Hematopoietic multipotent progenitor cell treated with erythropoietin and hydrocortisone succinate and interleukin-3 and kit ligand, for 15 days (in vitro differentiated cells): Measurements from ENCODE around the gene KDM4C.
A peak's percentile ranks its signal among the peaks of the same experiment; 100 is the strongest.
"Not testable (repeated sequence)": the region's sequence is repeated elsewhere in the genome, so short reads cannot be mapped to it uniquely, and the experiment has no call there.

Experiments used
- DNase-seq: peaks from one replicate; pipeline ENCODE4 v3.0.0-alpha.2; 2015; ENCODE audit warnings: low spot score

The KDM4C gene

DNA sequence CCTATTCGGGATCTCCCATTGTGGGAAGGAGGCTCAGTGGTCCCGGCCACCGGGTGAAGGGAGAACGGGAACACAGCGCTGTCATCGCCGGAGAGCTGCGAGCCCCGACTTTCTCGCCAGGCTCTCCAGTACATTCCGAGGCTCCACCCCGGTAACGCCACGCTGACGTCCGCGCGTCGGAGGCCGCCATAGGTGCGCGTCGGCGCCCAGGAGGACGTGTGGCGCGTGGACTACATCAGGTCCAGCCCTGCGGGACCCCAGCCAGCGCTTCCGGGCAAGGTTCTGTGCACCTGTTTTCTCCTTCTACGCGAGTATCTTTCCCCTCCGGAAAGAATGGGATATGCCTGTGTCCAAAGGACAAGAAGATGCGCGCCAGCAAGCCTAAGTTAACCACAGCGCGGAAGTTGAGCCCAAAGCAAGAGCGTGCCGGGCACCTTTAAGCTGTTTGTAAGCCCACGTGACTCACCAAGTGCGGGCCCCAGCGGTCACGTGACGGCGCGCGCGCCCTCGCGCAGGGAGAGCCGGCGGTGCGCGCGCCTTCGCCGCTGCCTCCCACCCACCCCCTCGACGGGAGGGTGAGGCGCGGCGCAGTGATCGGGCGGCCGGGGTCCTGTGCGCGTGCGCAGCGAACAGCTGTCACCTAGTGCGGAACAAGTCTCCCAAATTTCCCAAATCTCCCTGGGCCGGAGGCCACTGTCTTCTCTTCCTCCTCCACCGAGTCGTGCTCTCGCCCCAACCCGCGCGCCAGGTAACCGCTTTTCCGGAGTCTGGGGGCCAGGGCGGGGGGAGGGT is at the start of gene KDM4C:
Gene KDM4C (plus strand): TSS at position 518 of the 792 bp plus-strand sequence. CDS start 35,016 bp downstream, outside the sequence.
- DNase-seq: peak; percentile 95

DNA sequence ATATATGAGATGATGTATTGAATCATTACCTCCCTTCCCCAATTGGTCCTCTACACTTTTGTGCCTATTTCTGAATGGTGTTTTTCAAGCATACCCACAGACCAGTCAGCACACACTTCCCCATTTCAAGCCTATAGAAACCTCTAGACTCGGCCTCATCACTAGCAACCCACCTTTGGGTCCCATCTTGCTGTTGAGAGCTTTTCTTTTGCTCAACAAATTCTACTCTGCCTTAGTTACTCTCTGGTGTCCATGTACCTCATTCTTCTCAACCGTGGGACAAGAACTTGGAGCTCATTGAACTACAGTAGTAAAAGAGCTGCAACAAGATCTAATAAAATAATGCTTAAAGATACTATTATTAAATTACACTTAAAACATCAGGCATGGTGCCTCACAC is 49.0 kb upstream of the KDM4C start:
- DNase-seq: no peak

DNA sequence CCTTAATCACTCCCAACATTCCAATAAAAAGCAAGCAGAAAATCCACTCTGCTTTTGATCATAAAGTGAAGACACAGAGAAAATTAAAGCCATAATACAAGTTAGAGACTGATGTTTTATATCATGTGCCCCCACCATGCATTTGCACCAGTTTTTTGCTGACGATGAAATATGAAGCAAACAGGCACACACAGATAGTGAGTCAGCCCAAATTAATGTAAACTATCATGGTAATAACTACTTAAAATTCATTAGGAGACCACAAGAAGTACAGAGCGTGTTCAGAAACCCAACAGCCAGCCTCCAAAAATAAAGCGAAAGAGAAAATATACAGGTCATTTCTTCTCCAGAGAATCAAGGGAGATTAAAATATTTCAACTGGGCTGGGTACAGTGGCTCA is 46.4 kb upstream of the KDM4C start:
- DNase-seq: no peak

DNA sequence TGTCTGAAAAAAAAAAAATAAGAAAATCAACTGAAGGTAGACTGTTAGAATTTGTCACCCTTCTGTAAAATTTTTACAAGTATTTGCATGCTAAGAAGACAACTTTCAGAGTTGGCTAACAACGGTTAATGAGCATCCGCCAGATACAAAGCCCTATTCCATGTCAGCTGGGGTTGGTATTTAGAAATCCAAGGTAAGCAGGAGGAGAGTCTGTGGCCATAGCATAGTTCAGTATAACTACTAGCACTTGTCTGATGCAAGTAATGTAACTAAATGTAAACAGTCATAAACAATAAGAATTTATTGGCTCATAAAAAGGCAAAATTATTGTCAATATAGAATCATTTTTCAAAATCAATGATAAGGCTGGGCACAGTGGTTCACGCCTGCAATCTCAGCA is 45.7 kb upstream of the KDM4C start:
- no peak for DNase-seq

DNA sequence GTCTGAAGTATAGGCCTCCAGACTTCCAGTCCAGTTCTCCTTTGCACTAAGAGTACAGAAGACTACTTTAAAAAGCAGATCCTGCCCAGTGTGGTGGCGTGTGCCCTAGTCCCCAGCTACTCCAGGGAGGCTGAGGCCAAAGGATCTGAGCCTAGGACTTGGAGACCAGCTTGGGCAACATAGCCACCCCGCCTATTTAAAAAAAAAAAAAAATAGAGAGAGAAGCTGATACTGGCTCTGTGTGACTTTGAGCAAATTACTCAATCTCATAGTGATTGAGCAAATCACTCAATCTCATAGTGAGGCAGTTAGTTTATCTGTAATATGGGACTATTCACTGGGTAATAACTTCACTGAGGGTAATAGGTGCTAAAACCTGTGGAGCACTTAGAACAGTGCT is 43.6 kb upstream of the KDM4C start:
- no peak for DNase-seq

DNA sequence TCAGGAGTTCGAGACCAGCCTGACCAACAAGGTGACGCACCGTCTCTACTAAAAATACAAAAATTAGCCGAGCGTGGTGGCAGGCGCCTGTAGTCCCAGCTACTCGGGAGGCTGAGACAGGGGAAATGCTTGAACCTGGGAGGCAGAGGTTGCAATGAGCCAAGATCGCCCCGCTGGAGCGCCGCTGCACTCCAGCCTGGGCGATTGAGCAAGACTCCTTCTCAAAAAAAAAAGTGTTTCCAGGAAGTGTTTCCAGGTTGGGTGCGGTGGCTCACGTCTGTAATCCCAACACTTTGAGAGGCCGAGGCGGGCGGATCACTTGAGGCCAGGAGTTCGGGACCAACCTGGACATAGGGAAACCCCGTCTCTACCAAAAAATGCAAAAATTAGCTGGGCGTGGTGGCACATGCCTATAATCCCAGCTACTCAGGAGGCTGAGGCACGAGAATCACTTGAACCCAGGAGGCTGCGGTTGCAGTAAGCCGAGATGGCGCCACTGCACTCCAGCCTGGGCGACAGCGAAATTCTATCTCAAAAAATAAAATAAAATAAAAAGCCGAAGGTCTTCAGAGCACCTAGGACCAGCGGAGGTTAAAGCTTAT is 42.5 kb upstream of the KDM4C start:
- not testable (repeated sequence) for DNase-seq

DNA sequence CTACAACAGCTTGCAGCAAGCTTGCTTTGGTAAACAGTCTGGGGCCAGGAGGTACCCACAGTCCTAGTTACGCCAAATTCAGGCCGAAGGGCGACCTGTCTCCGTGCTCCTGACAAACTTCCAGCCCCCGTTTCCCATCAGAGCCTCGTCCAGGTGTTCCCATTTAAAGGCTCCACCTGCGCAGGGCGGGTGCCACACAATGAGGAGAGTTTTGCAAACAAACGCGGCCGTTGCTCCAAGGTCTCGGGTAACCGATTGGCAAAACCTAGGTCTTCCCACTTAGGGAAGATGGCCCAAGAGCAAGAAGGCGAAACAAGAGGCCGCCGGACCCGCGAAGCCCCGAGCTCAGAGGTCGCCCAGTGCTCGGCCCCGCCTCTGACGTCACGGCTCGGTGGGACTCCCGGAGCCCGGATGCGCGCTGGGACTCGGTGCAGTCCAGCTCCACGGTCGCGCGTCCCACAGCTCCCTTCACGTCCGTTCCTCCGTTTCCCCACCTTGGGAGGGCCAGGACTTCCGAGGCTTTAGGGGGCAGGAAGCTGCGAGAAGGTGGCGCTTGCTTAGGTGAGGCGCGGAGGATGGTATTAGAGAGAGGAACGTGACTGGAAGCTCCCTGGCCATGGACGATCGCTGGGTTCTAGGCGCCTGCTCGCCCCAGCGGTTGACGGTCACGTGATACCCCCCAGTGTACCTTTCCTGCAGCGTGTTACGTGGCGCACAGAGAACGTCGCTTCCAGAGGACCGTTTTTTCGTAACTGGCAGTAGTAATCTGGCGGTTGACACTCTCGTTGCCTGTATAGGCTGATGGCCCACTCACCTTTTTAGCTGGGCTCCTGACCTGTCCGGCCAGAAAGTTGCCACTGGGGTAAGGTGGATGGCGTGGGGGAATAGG is 41.8 kb upstream of the KDM4C start:
- peak; percentile 72 for DNase-seq

DNA sequence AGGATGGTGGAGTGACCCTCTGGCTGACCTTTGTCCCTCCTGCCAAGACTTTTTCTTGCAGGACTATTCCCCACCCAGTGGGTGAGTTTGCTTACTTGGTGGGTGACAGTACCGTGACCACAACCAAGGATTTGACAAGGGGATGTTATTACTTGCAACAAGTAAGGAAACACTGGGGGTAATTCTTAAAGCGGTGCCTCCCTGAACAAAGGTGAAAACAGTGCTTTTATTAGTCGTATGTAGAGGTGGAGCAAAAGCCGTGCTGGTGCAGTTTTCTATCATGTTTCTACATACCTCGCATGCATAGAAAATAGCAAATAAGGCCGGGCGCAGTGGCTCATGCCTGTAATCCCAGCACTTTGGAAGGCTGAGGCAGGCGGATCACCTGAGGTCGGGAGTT is 41.0 kb upstream of the KDM4C start:
- DNase-seq: no peak

DNA sequence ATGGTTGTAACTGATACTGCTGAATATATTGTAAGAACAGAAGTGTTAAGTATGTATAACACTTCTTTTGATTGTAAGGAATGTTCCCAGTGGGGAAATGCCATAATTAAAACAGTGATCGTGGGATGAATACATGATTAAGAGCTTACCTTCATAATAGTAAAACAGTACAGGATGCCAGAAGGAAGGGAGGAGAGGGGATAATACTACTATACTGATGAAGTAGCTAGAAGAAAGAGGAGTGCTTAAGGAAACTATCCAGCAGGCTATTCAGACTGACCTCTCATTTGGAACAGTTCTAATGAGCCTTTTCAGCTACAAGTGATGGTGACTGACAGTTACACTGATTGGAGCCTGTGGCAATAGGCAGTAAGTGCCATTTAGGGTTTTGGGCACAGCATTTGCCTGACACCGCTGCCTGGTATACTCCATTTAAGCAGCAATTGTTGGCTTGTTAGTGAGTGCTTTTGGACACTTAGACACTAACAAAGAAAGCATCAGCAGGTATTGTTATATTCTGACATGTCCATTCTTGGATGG is 33.8 kb upstream of the KDM4C start:
- DNase-seq: no peak

DNA sequence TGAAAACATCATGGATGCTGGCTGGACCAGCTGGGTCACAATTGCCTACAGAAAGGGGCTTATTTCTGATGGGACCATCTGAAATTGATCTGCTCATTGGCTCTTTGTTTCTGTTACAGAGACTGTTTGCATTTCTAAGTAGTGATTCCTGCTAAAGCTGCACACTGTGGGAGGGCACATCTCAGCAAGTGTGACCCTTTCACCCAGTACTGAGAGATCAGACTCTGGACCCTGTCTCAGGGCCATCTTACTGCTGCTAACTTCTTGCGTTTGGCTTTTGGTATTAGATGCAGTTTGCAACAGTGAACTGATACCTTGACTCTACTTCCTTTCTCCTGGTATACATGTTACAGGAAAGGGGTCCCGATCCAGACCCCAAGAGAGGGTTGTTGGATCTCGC is 24.5 kb upstream of the KDM4C start:
- no peak for DNase-seq

DNA sequence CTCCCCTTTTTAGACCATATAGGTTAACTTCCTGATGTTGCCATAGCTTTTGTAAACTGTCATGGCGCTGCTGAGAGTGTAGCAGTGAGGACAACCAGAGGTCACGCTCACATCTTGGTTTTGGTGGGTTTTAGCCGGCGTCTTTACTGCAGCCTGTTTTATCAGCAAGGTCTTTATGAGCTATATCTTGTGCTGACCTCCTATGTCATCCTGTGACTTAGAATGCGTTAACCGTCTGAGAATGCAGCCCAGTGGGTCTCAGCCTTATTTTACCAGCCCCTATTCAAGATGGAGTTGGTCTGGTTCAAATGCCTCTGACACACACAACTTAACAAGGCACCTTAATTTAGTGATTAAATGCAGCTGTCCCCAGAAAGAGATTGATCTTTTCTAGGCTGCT is 23.9 kb upstream of the KDM4C start:
- no peak for DNase-seq

DNA sequence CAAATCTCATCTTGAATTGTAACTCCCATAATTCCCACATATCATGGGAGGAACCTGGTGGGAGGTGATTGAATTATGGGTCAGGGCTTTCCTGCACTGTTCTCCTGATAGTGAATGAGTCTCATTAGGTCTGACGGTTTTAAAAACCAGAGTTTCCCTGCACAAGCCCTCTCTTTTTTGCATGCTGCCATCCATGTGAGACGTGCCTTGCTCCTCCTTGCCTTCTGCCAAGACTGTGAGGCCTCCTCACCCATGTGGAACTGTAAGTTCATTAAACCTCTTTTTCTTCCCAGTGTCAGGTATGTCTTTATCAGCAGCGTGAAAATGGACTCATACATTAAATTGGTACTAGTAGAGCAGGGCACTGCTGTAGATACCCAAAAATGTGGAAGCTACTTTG is 22.4 kb upstream of the KDM4C start:
- DNase-seq: no peak

DNA sequence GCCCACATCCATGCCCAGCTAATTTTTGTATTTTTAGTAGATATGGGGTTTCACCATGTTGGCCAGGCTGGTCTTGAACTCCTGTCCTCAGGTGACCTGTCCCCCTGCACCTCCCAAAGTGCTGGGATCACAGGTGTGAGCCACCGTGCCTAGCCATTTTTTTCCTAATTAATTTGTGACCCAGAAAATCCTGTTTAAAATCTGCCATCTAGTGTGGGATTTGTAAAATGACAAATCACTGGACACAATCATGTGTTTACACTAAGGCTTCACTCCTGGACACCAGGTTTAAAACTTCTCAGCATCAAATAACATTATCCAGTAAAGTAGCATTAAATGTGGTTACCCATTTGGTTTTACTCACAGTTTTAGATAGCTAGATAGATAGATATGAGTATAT is 18.6 kb upstream of the KDM4C start:
- peak; percentile 44 for DNase-seq

DNA sequence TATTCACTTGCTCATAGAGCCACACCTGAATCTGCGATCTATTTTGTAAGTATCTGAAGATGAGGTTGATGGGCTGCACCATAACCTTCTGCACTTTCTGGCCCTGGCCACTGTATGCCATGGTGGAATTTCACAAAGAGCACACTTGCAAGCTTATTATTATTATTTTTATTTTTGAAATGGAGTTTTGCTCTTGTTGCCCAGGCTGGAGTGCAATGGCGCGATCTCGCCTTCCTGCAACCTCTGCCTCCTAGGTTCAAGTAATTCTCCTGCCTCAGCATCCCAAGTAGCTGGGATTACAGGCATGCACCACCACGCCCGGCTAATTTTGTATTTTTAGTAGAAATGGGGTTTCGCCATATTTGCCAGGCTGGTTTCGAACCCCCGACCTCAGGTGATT is 8.9 kb upstream of the KDM4C start:
- DNase-seq: not testable (repeated sequence)

DNA sequence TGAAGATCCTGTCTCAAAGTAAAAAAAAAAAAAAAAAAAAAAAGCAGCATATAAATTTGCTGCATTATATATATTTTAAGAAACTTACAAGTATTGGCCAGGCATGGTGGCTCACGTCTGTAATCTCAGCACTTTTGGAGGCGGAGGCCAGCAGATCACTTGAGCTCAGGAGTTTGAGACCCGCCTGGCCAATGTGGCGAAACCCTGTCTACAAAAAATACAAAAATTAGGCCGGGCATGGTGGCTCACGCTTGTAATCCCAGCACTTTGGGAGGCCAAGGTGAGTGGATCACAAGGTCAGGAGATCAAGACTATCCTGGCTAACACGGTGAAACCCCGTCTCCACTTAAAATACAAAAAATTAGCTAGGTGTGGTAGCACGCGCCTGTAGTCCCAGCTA is 2.9 kb upstream of the KDM4C start:
- DNase-seq: not testable (repeated sequence)

DNA sequence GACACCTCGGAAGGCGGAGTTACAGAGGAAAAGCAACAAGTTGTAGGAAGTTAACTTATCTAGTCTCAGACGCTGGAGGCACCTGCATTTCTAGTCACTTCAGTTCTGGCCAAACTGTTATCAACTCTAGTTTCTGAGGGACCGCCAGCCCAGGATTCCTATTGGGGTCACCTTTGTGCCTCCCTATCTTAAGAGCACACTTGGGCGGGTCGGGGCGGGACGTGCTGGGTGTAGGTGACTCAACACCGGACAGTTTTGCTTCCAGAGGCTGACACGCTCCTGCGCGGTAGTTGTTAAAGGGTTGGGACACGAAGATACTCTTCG is 679 bp upstream of the KDM4C start:
- DNase-seq: peak; percentile 96

DNA sequence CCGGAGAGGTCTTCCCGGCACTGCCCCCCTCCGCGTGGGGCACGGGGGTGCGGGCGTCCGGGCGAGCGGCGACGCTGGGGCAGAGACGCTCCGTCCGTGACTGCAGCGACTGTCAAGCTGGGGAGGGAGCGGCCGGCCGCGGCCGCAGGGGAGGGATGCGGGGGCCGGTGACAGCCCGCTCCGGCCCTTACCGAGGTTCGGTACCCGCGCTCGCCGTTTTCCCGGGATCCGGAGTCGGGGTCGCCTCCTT is 400 bp downstream of the KDM4C start:
- no peak for DNase-seq

DNA sequence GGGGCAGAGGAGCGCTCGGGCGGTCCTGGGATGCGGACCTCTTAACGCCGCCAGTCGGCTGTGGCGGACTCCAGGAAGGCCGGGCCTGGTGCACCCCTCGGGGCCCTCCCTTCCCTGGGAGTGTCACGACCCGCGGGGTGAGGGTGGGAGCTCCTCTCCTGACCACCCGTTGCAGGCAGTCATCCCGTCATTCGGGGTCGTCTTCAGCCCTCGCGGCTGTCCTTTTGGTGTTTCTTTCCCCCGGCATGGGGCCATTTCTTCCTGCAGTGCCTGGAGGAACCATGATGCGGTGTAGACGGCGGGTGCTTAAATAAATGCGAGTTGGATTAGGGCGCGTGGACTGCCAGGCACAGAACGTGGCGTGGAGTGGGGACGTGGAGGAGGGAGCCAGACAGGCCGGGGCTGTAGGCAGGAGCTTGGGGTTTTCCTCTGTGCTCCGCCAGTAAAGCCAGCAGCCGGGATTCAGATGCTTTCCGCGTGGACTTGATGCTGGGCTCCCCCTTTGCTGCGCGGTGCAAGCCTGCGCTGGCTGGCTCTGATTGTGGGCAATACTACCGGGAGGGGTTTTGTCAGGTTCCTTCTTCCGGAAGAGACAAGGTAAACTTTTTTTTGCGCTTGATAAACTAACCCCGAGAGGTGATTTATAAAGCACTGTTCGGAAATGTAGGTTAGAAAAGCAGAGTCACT is 868 bp downstream of the KDM4C start:
- DNase-seq: peak; percentile 52

DNA sequence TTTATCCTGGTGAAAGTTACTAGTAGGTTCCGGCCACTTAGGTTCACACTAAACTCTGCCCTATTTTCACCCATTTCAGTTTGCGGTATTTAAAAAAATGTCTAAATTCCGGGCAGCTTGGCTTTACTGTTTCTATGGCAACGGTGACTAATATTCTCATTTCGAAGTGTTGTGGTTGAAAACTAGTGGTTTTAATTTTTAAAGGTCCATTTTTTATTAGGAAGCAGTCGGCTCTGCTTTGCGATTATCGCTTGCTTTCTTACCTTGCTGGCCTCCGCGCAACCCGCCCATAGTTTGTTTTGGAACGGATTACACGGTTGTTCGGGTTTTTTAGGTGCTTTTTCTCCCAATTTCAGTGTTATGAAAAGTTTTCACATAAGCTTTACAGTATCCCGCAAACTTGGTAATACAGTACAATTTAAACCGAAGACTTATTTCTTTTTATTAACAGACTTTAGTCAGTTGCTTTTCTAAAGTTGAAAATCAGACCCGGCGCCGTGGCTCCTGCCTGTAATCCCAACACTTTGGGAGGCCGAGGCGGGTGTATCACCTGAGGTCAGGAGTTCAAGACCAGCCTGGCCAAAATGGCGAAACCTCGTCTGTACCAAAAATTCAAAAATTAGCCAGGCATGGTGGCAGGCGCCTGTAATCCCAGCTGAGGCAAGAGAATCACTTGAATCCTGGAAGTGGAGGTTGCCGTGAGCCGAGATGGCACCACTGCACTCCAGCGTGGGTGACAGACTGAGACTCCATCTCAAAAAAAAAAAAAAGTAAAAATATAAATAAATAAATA is 1.6 kb downstream of the KDM4C start:
- peak; percentile 73 for DNase-seq

DNA sequence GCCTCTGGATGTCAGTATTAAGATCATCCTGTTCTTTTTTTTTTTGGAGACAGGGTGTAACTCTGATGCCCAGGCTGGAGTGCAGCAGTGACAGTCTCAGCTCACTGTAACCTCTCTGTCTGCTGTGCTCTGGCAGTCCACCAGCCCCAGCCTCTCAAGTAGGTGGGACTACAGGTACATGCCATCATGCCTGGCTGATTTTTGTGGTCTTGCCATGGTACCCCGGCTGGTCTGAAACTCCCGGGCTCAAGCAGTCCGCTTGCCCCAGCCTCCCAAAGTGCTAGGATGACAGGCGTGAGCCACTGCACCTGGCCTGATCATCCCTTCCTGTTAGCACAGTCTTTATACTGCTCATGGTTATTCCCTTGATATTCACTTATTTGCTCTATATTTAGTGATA is 3.5 kb downstream of the KDM4C start:
- no peak for DNase-seq

DNA sequence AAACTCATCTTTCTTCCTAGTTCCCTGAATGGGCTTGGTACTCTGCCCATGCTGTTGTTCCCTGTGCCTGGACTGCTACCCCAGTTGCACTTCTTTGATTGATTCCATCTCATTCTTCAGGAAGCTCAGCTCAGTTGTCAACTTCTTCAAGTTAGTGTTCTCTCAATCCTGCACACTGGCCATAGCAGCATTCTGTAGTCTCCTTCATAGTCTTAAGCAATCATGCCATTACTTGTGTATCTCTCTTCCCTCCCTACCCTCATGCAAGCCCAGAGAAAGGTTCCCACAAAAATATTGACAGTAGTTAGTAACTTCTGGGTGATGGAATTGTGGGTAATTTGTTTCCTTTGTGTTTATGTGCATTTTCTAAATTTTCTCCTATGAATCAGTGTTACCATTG is 5.5 kb downstream of the KDM4C start:
- no peak for DNase-seq

DNA sequence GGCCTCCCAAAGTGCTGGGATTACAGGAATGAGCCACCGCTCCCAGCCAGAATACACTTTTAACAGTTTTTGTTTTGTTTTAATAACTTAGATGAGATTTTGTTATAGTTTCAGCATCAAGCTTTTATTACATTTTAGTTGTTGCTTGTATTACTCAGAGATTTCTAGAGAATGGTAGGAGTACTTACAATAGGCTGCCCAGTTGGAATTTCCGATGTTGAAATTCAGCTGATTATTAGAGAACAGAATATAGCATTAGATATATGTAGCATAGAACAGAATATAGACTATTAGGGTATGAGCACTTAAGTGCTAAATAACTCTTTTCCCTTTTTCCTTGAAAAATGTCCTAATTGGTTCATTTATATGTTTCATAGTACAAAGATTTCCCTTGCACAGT is 6.2 kb downstream of the KDM4C start:
- DNase-seq: no peak
